ENCODE data around the gene STRC.
"Not testable (repeated sequence)": the region's sequence is repeated elsewhere in the genome, so short reads cannot be mapped to it uniquely, and the experiment has no call there.

STRC gene

DNA sequence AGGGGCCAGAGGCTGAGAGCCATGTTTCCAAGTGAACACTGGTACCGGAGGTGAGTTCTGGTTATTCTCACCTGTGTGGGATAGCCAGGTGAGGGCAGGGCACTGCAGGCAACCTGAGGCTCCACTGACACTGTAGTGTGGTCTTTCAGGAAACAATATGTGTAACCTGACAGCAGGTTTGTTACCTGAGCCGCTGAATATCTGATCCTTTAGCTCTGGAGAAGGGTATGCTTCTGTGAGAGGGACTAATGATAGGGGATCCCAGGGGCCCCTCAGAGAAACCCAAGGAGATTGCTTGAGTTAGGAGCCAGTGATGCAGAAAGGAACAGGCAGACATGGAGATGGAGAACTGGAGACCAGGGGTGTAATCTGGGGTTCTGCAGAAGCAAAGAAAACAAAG, at the start of gene STRC:
STRC (minus strand) TSS at position 101 of the 400 bp plus-strand sequence; CDS start at position 23, 78 bp downstream.
- TF ChIP-seq, protein P1, sequence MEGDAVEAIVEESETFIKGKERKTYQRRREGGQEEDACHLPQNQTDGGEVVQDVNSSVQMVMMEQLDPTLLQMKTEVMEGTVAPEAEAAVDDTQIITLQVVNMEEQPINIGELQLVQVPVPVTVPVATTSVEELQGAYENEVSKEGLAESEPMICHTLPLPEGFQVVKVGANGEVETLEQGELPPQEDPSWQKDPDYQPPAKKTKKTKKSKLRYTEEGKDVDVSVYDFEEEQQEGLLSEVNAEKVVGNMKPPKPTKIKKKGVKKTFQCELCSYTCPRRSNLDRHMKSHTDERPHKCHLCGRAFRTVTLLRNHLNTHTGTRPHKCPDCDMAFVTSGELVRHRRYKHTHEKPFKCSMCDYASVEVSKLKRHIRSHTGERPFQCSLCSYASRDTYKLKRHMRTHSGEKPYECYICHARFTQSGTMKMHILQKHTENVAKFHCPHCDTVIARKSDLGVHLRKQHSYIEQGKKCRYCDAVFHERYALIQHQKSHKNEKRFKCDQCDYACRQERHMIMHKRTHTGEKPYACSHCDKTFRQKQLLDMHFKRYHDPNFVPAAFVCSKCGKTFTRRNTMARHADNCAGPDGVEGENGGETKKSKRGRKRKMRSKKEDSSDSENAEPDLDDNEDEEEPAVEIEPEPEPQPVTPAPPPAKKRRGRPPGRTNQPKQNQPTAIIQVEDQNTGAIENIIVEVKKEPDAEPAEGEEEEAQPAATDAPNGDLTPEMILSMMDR (IDR thresholded peaks at IDR 0.05): not testable (repeated sequence)

GRCh38 chr15:43648649-43649429, 30.2 kb upstream of the STRC start, which contains the start of gene CATSPER2:
TSS of gene CATSPER2 (minus strand) at chr15:43648844. CDS start at chr15:43648061, 783 bp downstream.
- TF ChIP-seq, protein P1 (IDR thresholded peaks at IDR 0.05): no peak

DNA sequence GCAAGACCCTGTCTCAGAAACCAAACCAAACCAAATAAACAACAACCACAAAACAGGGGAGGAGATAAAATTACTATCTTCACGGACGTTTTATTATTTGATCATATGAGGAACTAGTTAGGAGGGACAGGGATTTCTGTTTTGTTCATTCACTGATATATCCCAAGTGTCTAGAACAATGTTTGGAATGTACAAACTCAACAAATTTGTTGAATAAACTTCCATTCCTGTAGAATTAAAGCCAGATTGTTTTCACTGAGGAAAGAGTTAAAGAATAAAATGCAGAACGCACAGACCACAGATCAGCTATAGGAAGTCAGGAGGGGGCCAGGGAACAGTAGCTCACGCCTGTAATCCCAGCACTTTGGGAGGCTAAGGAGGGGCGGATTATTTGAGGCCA, 6.5 kb upstream of the STRC start:
- TF ChIP-seq, protein P1 (IDR thresholded peaks at IDR 0.05): no peak

- TF ChIP-seq, protein P1 (IDR thresholded peaks at IDR 0.05): not testable (repeated sequence)
Measured at GRCh38 chr15:43593328-43594190, 25.0 kb downstream of the STRC start, which contains the start of gene CKMT1B. TSS of gene CKMT1B (plus strand) at chr15:43594027. CDS start at chr15:43594219, 192 bp downstream.

DNA sequence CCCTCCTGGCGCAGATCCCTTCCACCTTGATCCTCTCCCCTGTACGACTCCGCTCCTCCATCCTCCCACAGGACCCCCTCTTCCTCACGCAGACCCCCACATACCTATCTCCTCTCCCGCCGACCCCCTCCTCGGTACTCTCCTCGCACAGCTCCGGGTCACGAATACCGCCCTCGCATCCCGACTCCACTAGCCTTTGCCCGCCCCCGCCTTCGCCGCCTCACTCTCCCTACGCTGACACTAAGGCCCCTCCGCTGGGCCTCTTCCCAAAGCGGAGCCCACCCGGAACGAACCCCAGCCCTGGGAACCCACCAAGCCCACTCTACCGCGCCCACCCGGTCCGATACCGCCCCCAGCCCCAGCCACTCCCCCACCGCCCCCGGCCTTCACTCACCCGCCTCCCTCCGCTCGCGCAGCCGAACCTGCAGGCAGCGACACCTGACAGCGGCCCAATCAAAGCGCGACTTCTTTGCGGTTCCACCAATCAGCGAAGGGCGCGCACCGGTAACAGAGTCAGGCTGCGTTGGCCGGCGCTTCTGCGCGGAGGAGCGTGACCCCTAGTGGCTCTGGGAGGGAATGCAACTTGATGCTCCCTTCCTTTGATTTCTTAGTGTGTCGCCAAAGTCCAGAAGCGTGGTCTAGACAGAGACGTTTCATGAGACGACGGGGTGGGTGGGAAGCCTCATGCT, 28.7 kb downstream of the STRC start, which contains the start of gene PPIP5K1:
PPIP5K1 (minus strand) TSS at position 431 of the 689 bp plus-strand sequence. CDS start 5,704 bp downstream, outside the sequence.
- TF ChIP-seq, protein P1 (IDR thresholded peaks at IDR 0.05): not testable (repeated sequence)

GRCh38 chr15:43552986-43553385, 65.6 kb downstream of the STRC start:
- TF ChIP-seq, protein P1 (IDR thresholded peaks at IDR 0.05): no peak

- TF ChIP-seq, protein P1 (IDR thresholded peaks at IDR 0.05): no peak
Measured at GRCh38 chr15:43552256-43552655, 66.3 kb downstream of the STRC start.
